GOT3 (cell line): ENCODE results near the gene MFAP1.

Experiments
- DNase-seq: peaks from one replicate; lab custom pipeline; 2025; ENCODE audit warnings: mixed read lengths; lab: John Stamatoyannopoulos, UW

Gene MFAP1

GRCh38 chr15:43776101-43776717 lies 48.3 kb downstream of the MFAP1 start:
- no peak for DNase-seq

- DNase-seq: no peak
Measured at GRCh38 chr15:43775411-43775965, 49.0 kb downstream of the MFAP1 start.

GRCh38 chr15:43774062-43774461 lies 50.4 kb downstream of the MFAP1 start:
- DNase-seq: no peak

GRCh38 chr15:43772624-43773023 lies 51.9 kb downstream of the MFAP1 start:
- no peak for DNase-seq

GRCh38 chr15:43771816-43772215 lies 52.7 kb downstream of the MFAP1 start:
- no peak for DNase-seq

GRCh38 chr15:43769584-43770228 lies 54.8 kb downstream of the MFAP1 start:
- no peak for DNase-seq

GRCh38 chr15:43763819-43764446 lies 60.6 kb downstream of the MFAP1 start:
- DNase-seq: no peak

- DNase-seq: no peak
Measured at GRCh38 chr15:43762824-43763223, 61.7 kb downstream of the MFAP1 start.
